ENCODE measurements around the gene PARP15.

PARP15 gene

GRCh38 chr3:122586098-122586497 lies 8.6 kb downstream of the PARP15 start:
- DNase-seq (ENCODE audit: low read depth), result no peak
- no peak overlapping the region for H3K4me3 ChIP-seq (ENCODE audit: low read length)
- TF ChIP-seq, protein P1, sequence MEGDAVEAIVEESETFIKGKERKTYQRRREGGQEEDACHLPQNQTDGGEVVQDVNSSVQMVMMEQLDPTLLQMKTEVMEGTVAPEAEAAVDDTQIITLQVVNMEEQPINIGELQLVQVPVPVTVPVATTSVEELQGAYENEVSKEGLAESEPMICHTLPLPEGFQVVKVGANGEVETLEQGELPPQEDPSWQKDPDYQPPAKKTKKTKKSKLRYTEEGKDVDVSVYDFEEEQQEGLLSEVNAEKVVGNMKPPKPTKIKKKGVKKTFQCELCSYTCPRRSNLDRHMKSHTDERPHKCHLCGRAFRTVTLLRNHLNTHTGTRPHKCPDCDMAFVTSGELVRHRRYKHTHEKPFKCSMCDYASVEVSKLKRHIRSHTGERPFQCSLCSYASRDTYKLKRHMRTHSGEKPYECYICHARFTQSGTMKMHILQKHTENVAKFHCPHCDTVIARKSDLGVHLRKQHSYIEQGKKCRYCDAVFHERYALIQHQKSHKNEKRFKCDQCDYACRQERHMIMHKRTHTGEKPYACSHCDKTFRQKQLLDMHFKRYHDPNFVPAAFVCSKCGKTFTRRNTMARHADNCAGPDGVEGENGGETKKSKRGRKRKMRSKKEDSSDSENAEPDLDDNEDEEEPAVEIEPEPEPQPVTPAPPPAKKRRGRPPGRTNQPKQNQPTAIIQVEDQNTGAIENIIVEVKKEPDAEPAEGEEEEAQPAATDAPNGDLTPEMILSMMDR (conservative IDR thresholded peaks at IDR 0.05; ENCODE audit: low read depth, low read length), result no peak

DNA sequence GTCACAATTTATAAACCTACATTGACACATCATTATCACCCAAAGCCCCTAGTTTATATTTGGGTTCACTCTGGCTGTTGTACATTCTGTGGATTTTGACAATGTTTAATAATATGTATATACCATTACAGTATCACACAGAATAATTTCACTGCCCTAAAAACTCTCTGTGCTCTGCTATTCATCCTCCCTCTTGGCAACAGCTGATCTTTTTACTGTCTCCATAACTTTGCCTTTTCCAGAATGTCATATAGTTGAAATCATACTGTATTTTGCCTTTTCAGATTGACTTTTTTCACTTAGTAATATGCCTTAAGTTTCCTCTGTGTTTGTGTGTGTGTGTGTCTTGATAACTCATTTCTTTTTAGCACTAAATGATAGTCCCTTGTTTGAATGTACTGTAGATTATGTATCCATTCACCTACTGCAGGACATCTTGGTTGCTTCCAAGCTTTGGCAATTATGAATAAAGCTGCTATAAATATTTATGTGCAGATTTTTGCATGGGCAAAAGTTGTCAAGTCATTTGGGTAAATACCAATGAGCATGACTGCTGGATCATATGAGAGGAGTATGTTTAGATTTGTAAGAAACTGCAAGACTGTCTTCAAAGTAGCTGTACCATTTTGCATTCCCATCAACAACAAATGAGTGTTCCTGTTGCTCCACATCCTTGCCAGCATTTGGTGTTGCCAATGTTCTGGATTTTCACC lies 9.5 kb downstream of the PARP15 start:
- no peak for DNase-seq (ENCODE audit: low read depth)
- H3K4me3 ChIP-seq (ENCODE audit: low read length), result no peak overlapping the region
- TF ChIP-seq, protein P1 (conservative IDR thresholded peaks at IDR 0.05; ENCODE audit: low read depth, low read length), result no peak

DNA sequence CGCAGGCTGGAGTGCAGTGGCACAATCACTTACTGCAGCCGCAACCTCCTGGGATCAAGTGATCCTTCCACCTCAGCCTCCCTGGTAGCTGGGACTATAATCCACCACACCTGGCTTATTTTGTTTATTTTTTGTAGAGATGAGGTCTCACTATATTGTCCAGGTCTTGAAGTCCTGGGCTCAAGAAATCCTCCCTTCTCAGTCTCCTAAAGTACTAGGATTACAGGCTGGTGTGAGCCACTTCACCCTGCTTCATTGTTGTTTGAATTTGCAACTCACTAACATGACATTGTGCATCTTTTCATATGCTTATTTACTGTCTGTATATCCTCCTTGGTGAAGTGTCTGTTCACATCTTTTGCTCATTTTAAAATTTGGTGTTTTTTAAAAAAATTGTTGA lies 10.1 kb downstream of the PARP15 start:
- no peak overlapping the region for H3K4me3 ChIP-seq (ENCODE audit: low read length)
- no peak for DNase-seq (ENCODE audit: low read depth)
- TF ChIP-seq, protein P1 (conservative IDR thresholded peaks at IDR 0.05; ENCODE audit: low read depth, low read length), result no peak

DNA sequence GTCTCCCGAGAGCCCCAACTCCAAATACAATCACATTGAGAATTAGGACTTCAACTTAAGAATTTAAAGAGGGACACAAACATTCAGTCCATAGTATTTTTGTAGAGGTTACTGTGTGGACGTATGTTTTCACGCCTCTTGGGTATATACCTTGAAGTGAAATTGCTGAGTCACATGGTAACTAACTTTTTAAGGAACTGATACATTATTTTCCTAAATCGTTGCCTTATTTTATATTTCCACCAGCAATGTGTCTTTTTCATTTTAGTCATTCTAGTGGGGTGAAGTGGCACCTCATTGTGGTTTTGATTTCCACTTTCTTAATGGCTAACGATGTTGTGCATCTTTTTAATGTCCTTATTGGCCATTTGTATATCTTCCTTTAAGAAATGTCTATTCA lies 11.8 kb downstream of the PARP15 start:
- DNase-seq (ENCODE audit: low read depth), result no peak
- TF ChIP-seq, protein P1 (conservative IDR thresholded peaks at IDR 0.05; ENCODE audit: low read depth, low read length), result no peak
- no peak overlapping the region for H3K4me3 ChIP-seq (ENCODE audit: low read length)

- TF ChIP-seq, protein P1 (conservative IDR thresholded peaks at IDR 0.05; ENCODE audit: low read depth, low read length), result no peak
- no peak overlapping the region for H3K4me3 ChIP-seq (ENCODE audit: low read length)
- no peak for DNase-seq (ENCODE audit: low read depth)
Observed at GRCh38 chr3:122590610-122591009, 13.2 kb downstream of the PARP15 start.

DNA sequence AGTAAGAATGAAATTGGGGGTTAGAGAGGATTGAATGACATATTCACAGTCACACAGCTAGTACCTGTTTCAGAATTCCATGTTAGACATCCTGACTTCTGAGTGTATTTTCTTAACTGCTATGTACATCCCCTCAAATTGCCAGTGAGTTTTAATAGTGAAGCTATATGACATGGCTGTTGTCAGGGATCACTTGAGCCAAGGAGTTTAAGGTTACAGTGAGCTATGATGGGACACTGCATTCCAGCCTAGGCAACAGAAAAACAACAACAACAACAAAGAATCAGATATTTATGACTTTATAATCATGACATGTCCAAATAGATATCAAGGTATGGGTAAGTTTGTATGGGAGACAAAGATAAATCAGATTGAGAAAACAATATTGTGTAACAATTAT lies 16.6 kb downstream of the PARP15 start:
- H3K4me3 ChIP-seq (ENCODE audit: low read length), result no peak overlapping the region
- DNase-seq (ENCODE audit: low read depth), result no peak
- TF ChIP-seq, protein P1 (conservative IDR thresholded peaks at IDR 0.05; ENCODE audit: low read depth, low read length), result no peak

GRCh38 chr3:122598151-122598550 lies 20.7 kb downstream of the PARP15 start:
- DNase-seq (ENCODE audit: low read depth), result no peak
- TF ChIP-seq, protein P1 (conservative IDR thresholded peaks at IDR 0.05; ENCODE audit: low read depth, low read length), result no peak
- no peak overlapping the region for H3K4me3 ChIP-seq (ENCODE audit: low read length)
